Activated CD8-positive, alpha-beta T cell treated with anti-CD3 and anti-CD28 coated beads for 36 hours (primary cell): ENCODE data around the gene DNAJB5. TPM values are rescaled to one million over a fixed set of nuclear protein-coding genes. Genes with fewer than 3 reads are reported as not detected.

Source experiments
- ATAC-seq: fragments of 200-7000 bp; cut with Tn5 transposase; one replicate; pipeline ENCODE4 v1.10.0; 2021; ENCODE audit warnings: mild to moderate bottlenecking, moderate library complexity
- CTCF ChIA-PET: fragments of 350-600 bp; sonication (Branson Sonifier 250); formaldehyde crosslinking; loops from one replicate; lab custom pipeline; 2021; ENCODE audit warnings: antibody characterized with exemption; lab: Charles Lee
- POLR2A ChIA-PET: fragments of 350-600 bp; sonication (Branson Sonifier 250); formaldehyde crosslinking; loops from one replicate; lab custom pipeline; 2021; ENCODE audit warnings: antibody characterized with exemption; lab: Charles Lee
- DNase-seq: peaks from one replicate; pipeline ENCODE4 v3.0.0-alpha.2; 2020
- H3K27ac Mint-ChIP-seq: one replicate; pipeline ENCODE4 v1.8.0; 2021; ENCODE audit warnings: mild to moderate bottlenecking, mixed read lengths
- H3K27me3 Mint-ChIP-seq: one replicate; pipeline ENCODE4 v1.8.0; 2021; ENCODE audit warnings: mixed read lengths
- H3K36me3 Mint-ChIP-seq: one replicate; pipeline ENCODE4 v1.8.0; 2021; ENCODE audit warnings: low read depth, mixed read lengths
- H3K4me1 Mint-ChIP-seq: one replicate; pipeline ENCODE4 v1.8.0; 2021; ENCODE audit warnings: low read depth, mixed read lengths
- H3K4me3 Mint-ChIP-seq: one replicate; pipeline ENCODE4 v1.8.0; 2021; ENCODE audit warnings: mild to moderate bottlenecking, moderate library complexity, mixed read lengths
- H3K9me3 Mint-ChIP-seq: one replicate; pipeline ENCODE4 v1.8.0; 2021; ENCODE audit warnings: mixed read lengths
- CTCF ChIP-seq: fragments of 200-600 bp; IDR thresholded peaks from one replicate; pipeline ENCODE4 v1.8.0; 2022; ENCODE audit warnings: antibody characterized with exemption, mild to moderate bottlenecking
- intact Hi-C: fragments of 100-400 bp; cut with micrococcal nuclease; formaldehyde crosslinking; loops from one replicate; pipeline ENCODE4 v1.10.0; 2022
- total RNA-seq, 2 experiments: library from RNA; stranded (reverse); gene quantifications; one replicate each; pipeline ENCODE4 v1.2.3, GENCODE V29; 2021

Gene DNAJB5
- total RNA-seq, 2 experiments from 2014 or later = 14.6 to 16.4 TPM

- Mint-ChIP-seq H3K27me3 (no peaks in the 10 kb centered on the region), H3K4me1 (peaks cover 39% of the 10 kb centered on the region), H3K4me3 (no peak overlapping the region), H3K9me3 (no peaks in the 10 kb centered on the region), H3K27ac (no peak overlapping the region), H3K36me3 (peaks cover 17% of the 10 kb centered on the region)
- DNase-seq = no peak
- TF ChIP-seq CTCF = no peak
- ATAC-seq = no peak
- ChIA-PET POLR2A (interaction anchor here (0.6 to 0.8 kb wide), 2 partner anchors 15 to 72 kb away, joined by 3 to 4 read pairs; no protein-coding TSS in a partner anchor), CTCF (interaction anchor here (0.7 to 0.8 kb wide), 2 partner anchors 15 to 53 kb away, joined by 3 read pairs; no protein-coding TSS in a partner anchor)
- intact Hi-C loops = no loop called here
Measured at GRCh38 chr9:34999576-34999975, 10.0 kb downstream of the DNAJB5 start.

GRCh38 chr9:35000535-35001284 is 11.2 kb downstream of the DNAJB5 start:
- Mint-ChIP-seq H3K4me3 (no peak overlapping the region), H3K27ac (peak overlapping the region; percentile 39), H3K9me3 (no peaks in the 10 kb centered on the region), H3K36me3 (peaks cover 15% of the 10 kb centered on the region), H3K27me3 (no peaks in the 10 kb centered on the region), H3K4me1 (peaks cover 36% of the 10 kb centered on the region)
- ChIA-PET POLR2A (no interaction called here), CTCF (interaction anchor here (1.2 to 3.2 kb wide), 3 partner anchors 15 to 101 kb away, joined by 4 to 11 read pairs (median 9); no protein-coding TSS in a partner anchor)
- ATAC-seq (no peak), DNase-seq (no peak)
- no peak for TF ChIP-seq CTCF
- intact Hi-C loops = no loop called here

- ChIA-PET CTCF (interaction anchor here (1.2 to 3.2 kb wide), 3 partner anchors 16 to 101 kb away, joined by 4 to 11 read pairs (median 9); no protein-coding TSS in a partner anchor), POLR2A (interaction anchor here (0.6 to 1.5 kb wide), 4 partner anchors 9 to 17 kb away, joined by 3 to 5 read pairs (median 4); no protein-coding TSS in a partner anchor)
- no peak overlapping the region for H3K4me3 Mint-ChIP-seq
- H3K27ac Mint-ChIP-seq = peak overlapping the region; percentile 39
- peaks cover 36% of the 10 kb centered on the region for H3K4me1 Mint-ChIP-seq
- peaks cover 11% of the 10 kb centered on the region for H3K36me3 Mint-ChIP-seq
- no peak for ATAC-seq
- intact Hi-C loops = no loop called here
- H3K27me3 Mint-ChIP-seq = no peaks in the 10 kb centered on the region
- H3K9me3 Mint-ChIP-seq = no peaks in the 10 kb centered on the region
- no peak for TF ChIP-seq CTCF
- DNase-seq = no peak
Measured at GRCh38 chr9:35001285-35001677, 11.7 kb downstream of the DNAJB5 start.

GRCh38 chr9:35001803-35002502 is 12.4 kb downstream of the DNAJB5 start:
- intact Hi-C loops = no loop called here

More at GRCh38 chr9:35001803-35002502, 12.4 kb downstream of the DNAJB5 start:
- TF ChIP-seq CTCF = no peak
- Mint-ChIP-seq H3K27ac (peak overlapping the region; percentile 58), H3K36me3 (peaks cover 5% of the 10 kb centered on the region), H3K27me3 (no peaks in the 10 kb centered on the region), H3K4me1 (peaks cover 34% of the 10 kb centered on the region), H3K4me3 (no peak overlapping the region), H3K9me3 (no peaks in the 10 kb centered on the region)
- peak; percentile 85 for ATAC-seq
- CTCF ChIA-PET = interaction anchor here (0.9 to 3.2 kb wide), 4 partner anchors 16 to 102 kb away, joined by 3 to 11 read pairs (median 6); no protein-coding TSS in a partner anchor
- peak; percentile 28 for DNase-seq
- POLR2A ChIA-PET = interaction anchor here (0.6 to 1.5 kb wide), 4 partner anchors 10 to 16 kb away, joined by 3 to 5 read pairs (median 4); no protein-coding TSS in a partner anchor
